ENCODE measurements around the gene GADD45A. TPM values are rescaled to one million over a fixed set of nuclear protein-coding genes. Genes with fewer than 3 reads are reported as not detected.
A peak's percentile ranks its signal among the peaks of the same experiment; 100 is the strongest.

GADD45A gene
- total RNA-seq, 1 experiment from 2014 or later: 129 TPM

DNA sequence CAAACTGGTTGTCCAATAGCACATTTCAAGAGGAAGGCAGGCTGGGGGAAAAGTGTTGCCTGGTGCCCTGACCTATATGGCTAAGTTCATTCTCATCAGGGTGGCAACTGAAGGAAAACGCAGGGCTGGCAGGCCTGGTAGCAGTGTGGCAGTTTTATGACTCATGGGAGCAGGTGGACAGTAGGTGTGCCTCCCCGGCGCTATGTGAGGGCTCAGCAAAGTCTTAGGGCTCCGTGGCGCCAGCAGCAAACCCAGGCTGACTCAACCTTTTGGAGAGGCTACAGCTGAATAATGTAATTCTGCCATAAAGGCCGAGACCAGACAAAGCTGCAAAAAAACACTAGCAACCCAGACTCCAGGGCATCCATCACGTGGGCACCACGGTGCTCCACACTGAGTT, 23.6 kb downstream of the GADD45A start:
- BruUV-seq (replicated peaks): no TSS peak
- Histone ChIP-seq H3K27ac (ENCODE audit: low read length) (peak overlapping the region; percentile 27), H3K36me3 (ENCODE audit: low read depth, low read length) (peaks cover 3% of the 10 kb centered on the region; the same call in 1 of the 2 replicates), H3K9me2 (replicated peaks; ENCODE audit: low read length) (no peaks in the 10 kb centered on the region), H2AFZ (ENCODE audit: low read length) (no peak overlapping the region), H3K4me2 (ENCODE audit: low read length) (peak overlapping the region; percentile 55), H3F3A (ENCODE audit: low read length, unreplicated experiment) (no peaks in the 10 kb centered on the region), H3K79me2 (ENCODE audit: low read length) (0 out of 2 replicates have a peak, but pooled peaks cover 3% of the 10 kb centered on the region), H3K27me3 (ENCODE audit: low read length) (no peaks in the 10 kb centered on the region), H4K20me1 (ENCODE audit: low read length) (no peaks in the 10 kb centered on the region), H3K4me3 (ENCODE audit: low read length) (no peak overlapping the region), H3K4me1 (ENCODE audit: insufficient read depth, low read length) (peaks cover 41% of the 10 kb centered on the region), H3K9me3 (ENCODE audit: low read length) (no peaks in the 10 kb centered on the region), H3K9ac (ENCODE audit: low read length) (no peak overlapping the region)
- DNase-seq (peak; percentile 87), ATAC-seq (peak; percentile 89)
- POLR2A ChIA-PET (ENCODE audit: unreplicated experiment): no interaction called here
- TF ChIP-seq EZH2phosphoT487 (IDR thresholded peaks at IDR 0.05; ENCODE audit: borderline replicate concordance, low read length) (no peak), EZH2 (IDR thresholded peaks at IDR 0.05; ENCODE audit: low read length, unreplicated experiment) (no peak), CTCF (conservative IDR thresholded peaks at IDR 0.05; ENCODE audit: low read depth, low read length) (no peak)
- intact Hi-C loops (cut with micrococcal nuclease): loop anchor here (2.0 kb wide), 1 partner anchor 22 kb away; no protein-coding TSS in a partner anchor
- CTCF ChIA-PET: no interaction called here

- peak; percentile 26 for ATAC-seq
- H3K9me2 ChIP-seq (replicated peaks; ENCODE audit: low read length): no peaks in the 10 kb centered on the region
- H3K79me2 ChIP-seq (ENCODE audit: low read length): 0 out of 2 replicates have a peak, but pooled peaks cover 8% of the 10 kb centered on the region
- H3K4me3 ChIP-seq (ENCODE audit: low read length): no peak overlapping the region
- ChIA-PET CTCF (no interaction called here), POLR2A (ENCODE audit: unreplicated experiment) (interaction anchor here (0.6 to 0.7 kb wide), 2 partner anchors 25 to 311 kb away, joined by 3 to 34 read pairs; partner anchors contain the start of gene GADD45A)
- DNase-seq: peak; percentile 65
- intact Hi-C loops (cut with micrococcal nuclease): no loop called here
- H3K27me3 ChIP-seq (ENCODE audit: low read length): no peaks in the 10 kb centered on the region
- TF ChIP-seq EZH2phosphoT487 (IDR thresholded peaks at IDR 0.05; ENCODE audit: borderline replicate concordance, low read length) (no peak), EZH2 (IDR thresholded peaks at IDR 0.05; ENCODE audit: low read length, unreplicated experiment) (no peak), CTCF (conservative IDR thresholded peaks at IDR 0.05; ENCODE audit: low read depth, low read length) (no peak)
- no peak overlapping the region for H3K9ac ChIP-seq (ENCODE audit: low read length)
- BruUV-seq (replicated peaks): no TSS peak
- no peaks in the 10 kb centered on the region for H4K20me1 ChIP-seq (ENCODE audit: low read length)
- peak overlapping the region; percentile 32 for H3K27ac ChIP-seq (ENCODE audit: low read length)
- no peak overlapping the region for H2AFZ ChIP-seq (ENCODE audit: low read length)
- H3K4me2 ChIP-seq (ENCODE audit: low read length): peak overlapping the region; percentile 4
- H3K4me1 ChIP-seq (ENCODE audit: insufficient read depth, low read length): peaks cover 54% of the 10 kb centered on the region
- H3F3A ChIP-seq (ENCODE audit: low read length, unreplicated experiment): no peaks in the 10 kb centered on the region
- no peaks in the 10 kb centered on the region; the same call in 1 of the 2 replicates for H3K36me3 ChIP-seq (ENCODE audit: low read depth, low read length)
- no peaks in the 10 kb centered on the region for H3K9me3 ChIP-seq (ENCODE audit: low read length)
These were observed 25.4 kb downstream of the GADD45A start for GRCh38 chr1:67710417-67710816.

- H3F3A ChIP-seq (ENCODE audit: low read length, unreplicated experiment): no peaks in the 10 kb centered on the region
- no peak for ATAC-seq
- DNase-seq: no peak
- H3K27ac ChIP-seq (ENCODE audit: low read length): peak overlapping the region; percentile 32
- H3K9me2 ChIP-seq (replicated peaks; ENCODE audit: low read length): no peaks in the 10 kb centered on the region
- 0 out of 2 replicates have a peak, but pooled peaks cover 8% of the 10 kb centered on the region for H3K79me2 ChIP-seq (ENCODE audit: low read length)
- no TSS peak for BruUV-seq (replicated peaks)
- no peaks in the 10 kb centered on the region for H4K20me1 ChIP-seq (ENCODE audit: low read length)
- intact Hi-C loops (cut with micrococcal nuclease): no loop called here
- 0 out of 2 replicates have a peak overlapping the region, but pooled peaks have one; percentile 4 for H3K4me2 ChIP-seq (ENCODE audit: low read length)
- ChIA-PET CTCF (no interaction called here), POLR2A (ENCODE audit: unreplicated experiment) (interaction anchor here (0.6 to 0.7 kb wide), 2 partner anchors 26 to 312 kb away, joined by 3 to 34 read pairs; partner anchors contain the start of gene GADD45A)
- H3K4me3 ChIP-seq (ENCODE audit: low read length): no peak overlapping the region
- H3K9ac ChIP-seq (ENCODE audit: low read length): no peak overlapping the region
- TF ChIP-seq EZH2 (IDR thresholded peaks at IDR 0.05; ENCODE audit: low read length, unreplicated experiment): no peak
- TF ChIP-seq EZH2phosphoT487 (IDR thresholded peaks at IDR 0.05; ENCODE audit: borderline replicate concordance, low read length): no peak
- TF ChIP-seq CTCF (conservative IDR thresholded peaks at IDR 0.05; ENCODE audit: low read depth, low read length): no peak
- H3K9me3 ChIP-seq (ENCODE audit: low read length): no peaks in the 10 kb centered on the region
- H3K4me1 ChIP-seq (ENCODE audit: insufficient read depth, low read length): peaks cover 61% of the 10 kb centered on the region
- no peaks in the 10 kb centered on the region; the same call in 1 of the 2 replicates for H3K36me3 ChIP-seq (ENCODE audit: low read depth, low read length)
- no peak overlapping the region for H2AFZ ChIP-seq (ENCODE audit: low read length)
- H3K27me3 ChIP-seq (ENCODE audit: low read length): no peaks in the 10 kb centered on the region
These were observed 26.3 kb downstream of the GADD45A start for GRCh38 chr1:67711158-67711854.

Data from PC-3 (cell line).